ENCODE data around the gene NSFL1C. TPM values are rescaled to one million over a fixed set of nuclear protein-coding genes. Genes with fewer than 3 reads are reported as not detected.

Gene NSFL1C
- total RNA-seq, 6 donors from 2014 or later, result 48.0 to 87.7 (median 71.4) TPM

GRCh38 chr20:1417790-1418189 is 48.9 kb downstream of the NSFL1C start:
- Histone ChIP-seq H3K27ac (no peak overlapping the region), H3K4me1 (no peaks in the 10 kb centered on the region), H3K27me3 (no peaks in the 10 kb centered on the region), H3K36me3 (no peaks in the 10 kb centered on the region), H3K4me3 (no peak overlapping the region), H3K9me3 (peaks cover 0 to 7% (median 6%) of the 10 kb centered on the region in 4 donors)
- no peak for DNase-seq
- ATAC-seq (ENCODE audit: low FRiP score in 2 of 2), result no peak
- TF ChIP-seq CTCF (IDR thresholded peaks at IDR 0.05), result no peak
- no peak for TF ChIP-seq POLR2AphosphoS5 (IDR thresholded peaks at IDR 0.05)
- no peak for TF ChIP-seq POLR2A (IDR thresholded peaks at IDR 0.05)
- TF ChIP-seq EP300 (IDR thresholded peaks at IDR 0.05), result no peak

- H3K9me3 ChIP-seq, result peaks cover 0 to 7% (median 6%) of the 10 kb centered on the region in 4 donors
- no peak overlapping the region for H3K27ac ChIP-seq
- no peaks in the 10 kb centered on the region for H3K27me3 ChIP-seq
- no peak overlapping the region for H3K4me3 ChIP-seq
- no peaks in the 10 kb centered on the region for H3K36me3 ChIP-seq
- ATAC-seq (ENCODE audit: low FRiP score in 2 of 2), result peak in 1 of 2 donors; percentile 49
- no peak for TF ChIP-seq CTCF (IDR thresholded peaks at IDR 0.05)
- no peak for TF ChIP-seq POLR2AphosphoS5 (IDR thresholded peaks at IDR 0.05)
- no peak for TF ChIP-seq EP300 (IDR thresholded peaks at IDR 0.05)
- no peak for TF ChIP-seq POLR2A (IDR thresholded peaks at IDR 0.05)
- no peak for DNase-seq
- 70 to 75% methylated on average over 4 to 5 of the region's 5 CpGs for WGBS, 2 donors
- no peaks in the 10 kb centered on the region for H3K4me1 ChIP-seq
These were observed 49.4 kb downstream of the NSFL1C start for GRCh38 chr20:1417273-1417672.

- DNase-seq (peak in 1 of 2 donors; percentile 45), ATAC-seq (ENCODE audit: low FRiP score in 2 of 2) (peak in 1 of 2 donors; percentile 19)
- H3K9me3 ChIP-seq, result peaks cover 0 to 3% (median 2%) of the 10 kb centered on the region in 4 donors
- H3K4me3 ChIP-seq, result no peak overlapping the region
- H3K4me1 ChIP-seq, result no peaks in the 10 kb centered on the region
- H3K36me3 ChIP-seq, result no peaks in the 10 kb centered on the region
- no peak overlapping the region for H3K27ac ChIP-seq
- no peaks in the 10 kb centered on the region for H3K27me3 ChIP-seq
- TF ChIP-seq EP300 (IDR thresholded peaks at IDR 0.05) (no peak), POLR2AphosphoS5 (IDR thresholded peaks at IDR 0.05) (no peak), POLR2A (IDR thresholded peaks at IDR 0.05) (no peak), CTCF (IDR thresholded peaks at IDR 0.05) (no peak)
- 76 to 81% methylated on average over 7 to 8 of the region's 8 CpGs for WGBS, 2 donors
These were observed 50.8 kb downstream of the NSFL1C start for GRCh38 chr20:1415667-1416468.

GRCh38 chr20:1414982-1415381 is 51.7 kb downstream of the NSFL1C start:
- ATAC-seq (ENCODE audit: low FRiP score in 2 of 2), result no peak
- 82 to 84% methylated on average over 4 of the region's 4 CpGs for WGBS, 2 donors
- no peaks in the 10 kb centered on the region for H3K36me3 ChIP-seq
- H3K4me3 ChIP-seq, result no peak overlapping the region
- H3K27ac ChIP-seq, result no peak overlapping the region
- no peaks in the 10 kb centered on the region for H3K27me3 ChIP-seq
- H3K4me1 ChIP-seq, result no peaks in the 10 kb centered on the region
- no peak for DNase-seq
- no peaks in the 10 kb centered on the region for H3K9me3 ChIP-seq
- TF ChIP-seq POLR2AphosphoS5 (IDR thresholded peaks at IDR 0.05) (no peak), CTCF (IDR thresholded peaks at IDR 0.05) (no peak), POLR2A (IDR thresholded peaks at IDR 0.05) (no peak), EP300 (IDR thresholded peaks at IDR 0.05) (no peak)

GRCh38 chr20:1405801-1406200 is 60.8 kb downstream of the NSFL1C start:
- H3K9me3 ChIP-seq, result no peaks in the 10 kb centered on the region
- no peaks in the 10 kb centered on the region for H3K27me3 ChIP-seq
- H3K4me1 ChIP-seq, result no peaks in the 10 kb centered on the region
- WGBS, 2 donors, result 69 to 77% methylated on average over 2 of the region's 2 CpGs
- no peak overlapping the region for H3K4me3 ChIP-seq
- no peak overlapping the region for H3K27ac ChIP-seq
- no peak for ATAC-seq (ENCODE audit: low FRiP score in 2 of 2)
- no peak for DNase-seq
- TF ChIP-seq POLR2A (IDR thresholded peaks at IDR 0.05), result no peak
- no peak for TF ChIP-seq EP300 (IDR thresholded peaks at IDR 0.05)
- no peak for TF ChIP-seq CTCF (IDR thresholded peaks at IDR 0.05)
- TF ChIP-seq POLR2AphosphoS5 (IDR thresholded peaks at IDR 0.05), result no peak
- no peaks in the 10 kb centered on the region for H3K36me3 ChIP-seq

Data from upper lobe of left lung (tissue), 6 donors.